ENCODE data around the gene CSF3R.

The CSF3R gene

GRCh38 chr1:36471830-36472641 lies 10.7 kb downstream of the CSF3R start:
- no peak for TF ChIP-seq JUND (IDR thresholded peaks at IDR 0.05; ENCODE audit: low read depth)
- in situ Hi-C loops (cut with HindIII; ENCODE audit: low pct_unique_long_range_greater_than_20kb, low sequenced_read_pairs), result no loop called here
- DNase-seq (ENCODE audit: low read depth in 1 of 2, low spot score in 1 of 2), result no peak

GRCh38 chr1:36469163-36469562 lies 13.6 kb downstream of the CSF3R start:
- in situ Hi-C loops (cut with HindIII; ENCODE audit: low pct_unique_long_range_greater_than_20kb, low sequenced_read_pairs), result no loop called here
- no peak for TF ChIP-seq JUND (IDR thresholded peaks at IDR 0.05; ENCODE audit: low read depth)
- DNase-seq (ENCODE audit: low read depth in 1 of 2, low spot score in 1 of 2), result no peak

GRCh38 chr1:36467700-36468455 lies 14.8 kb downstream of the CSF3R start:
- DNase-seq (ENCODE audit: low read depth in 1 of 2, low spot score in 1 of 2), result no peak
- in situ Hi-C loops (cut with HindIII; ENCODE audit: low pct_unique_long_range_greater_than_20kb, low sequenced_read_pairs), result no loop called here
- TF ChIP-seq JUND (IDR thresholded peaks at IDR 0.05; ENCODE audit: low read depth), result no peak

GRCh38 chr1:36467027-36467410 lies 15.7 kb downstream of the CSF3R start:
- no peak for TF ChIP-seq JUND (IDR thresholded peaks at IDR 0.05; ENCODE audit: low read depth)
- in situ Hi-C loops (cut with HindIII; ENCODE audit: low pct_unique_long_range_greater_than_20kb, low sequenced_read_pairs), result no loop called here
- DNase-seq (ENCODE audit: low read depth in 1 of 2, low spot score in 1 of 2), result no peak

GRCh38 chr1:36466370-36467026 lies 16.2 kb downstream of the CSF3R start:
- no peak for TF ChIP-seq JUND (IDR thresholded peaks at IDR 0.05; ENCODE audit: low read depth)
- in situ Hi-C loops (cut with HindIII; ENCODE audit: low pct_unique_long_range_greater_than_20kb, low sequenced_read_pairs), result no loop called here
- no peak for DNase-seq (ENCODE audit: low read depth in 1 of 2, low spot score in 1 of 2)

- no peak for TF ChIP-seq JUND (IDR thresholded peaks at IDR 0.05; ENCODE audit: low read depth)
- no peak for DNase-seq (ENCODE audit: low read depth in 1 of 2, low spot score in 1 of 2)
- in situ Hi-C loops (cut with HindIII; ENCODE audit: low pct_unique_long_range_greater_than_20kb, low sequenced_read_pairs), result no loop called here
These were observed 16.9 kb downstream of the CSF3R start for GRCh38 chr1:36465731-36466369.

- DNase-seq (ENCODE audit: low read depth in 1 of 2, low spot score in 1 of 2), result peak in 1 of 2 experiments; percentile 11
- no peak for TF ChIP-seq JUND (IDR thresholded peaks at IDR 0.05; ENCODE audit: low read depth)
- in situ Hi-C loops (cut with HindIII; ENCODE audit: low pct_unique_long_range_greater_than_20kb, low sequenced_read_pairs), result no loop called here
These were observed 17.9 kb downstream of the CSF3R start for GRCh38 chr1:36464605-36465393.

- DNase-seq (ENCODE audit: low read depth in 1 of 2, low spot score in 1 of 2), result peak; percentile 58 to 93
- no peak for TF ChIP-seq JUND (IDR thresholded peaks at IDR 0.05; ENCODE audit: low read depth)
- in situ Hi-C loops (cut with HindIII; ENCODE audit: low pct_unique_long_range_greater_than_20kb, low sequenced_read_pairs), result no loop called here
These were observed 18.7 kb downstream of the CSF3R start, which contains the start of gene MRPS15 for GRCh38 chr1:36463803-36464604. MRPS15 (minus strand) TSS chr1:36464384; CDS start chr1:36464275, 109 bp downstream.

GRCh38 chr1:36463463-36463802 lies 19.3 kb downstream of the CSF3R start:
- in situ Hi-C loops (cut with HindIII; ENCODE audit: low pct_unique_long_range_greater_than_20kb, low sequenced_read_pairs), result no loop called here
- TF ChIP-seq JUND (IDR thresholded peaks at IDR 0.05; ENCODE audit: low read depth), result no peak
- no peak for DNase-seq (ENCODE audit: low read depth in 1 of 2, low spot score in 1 of 2)

- in situ Hi-C loops (cut with HindIII; ENCODE audit: low pct_unique_long_range_greater_than_20kb, low sequenced_read_pairs), result no loop called here
- TF ChIP-seq JUND (IDR thresholded peaks at IDR 0.05; ENCODE audit: low read depth), result no peak
- DNase-seq (ENCODE audit: low read depth in 1 of 2, low spot score in 1 of 2), result no peak
These were observed 23.8 kb downstream of the CSF3R start for GRCh38 chr1:36458910-36459309.

GRCh38 chr1:36457691-36458090 lies 25.0 kb downstream of the CSF3R start:
- no peak for TF ChIP-seq JUND (IDR thresholded peaks at IDR 0.05; ENCODE audit: low read depth)
- in situ Hi-C loops (cut with HindIII; ENCODE audit: low pct_unique_long_range_greater_than_20kb, low sequenced_read_pairs), result no loop called here
- peak in 1 of 2 experiments; percentile 8 for DNase-seq (ENCODE audit: low read depth in 1 of 2, low spot score in 1 of 2)

Measured in T47D (cell line).